T-cell (primary cell): Measurements from ENCODE around the gene AGTPBP1. TPM values are rescaled to one million over a fixed set of nuclear protein-coding genes. Genes with fewer than 3 reads are reported as not detected.
A peak's percentile ranks its signal among the peaks of the same experiment; 100 is the strongest.

ENCODE experiments used
- ATAC-seq, 4 experiments: fragments of 200-7000 bp in 3 of 4; fragments of 150-1000 bp in 1 of 4; cut with Tn5 transposase; replicated peaks in 1 of 4; 1 replicate in 3 of 4; 2 replicates in 1 of 4; pipeline ENCODE4 v1.10.0; 2021; ENCODE audit warnings: moderate library complexity in 3 of 4, mild to moderate bottlenecking in 2 of 4, moderate number of reproducible peaks in 1 of 4
- CTCF ChIA-PET, 2 donors: fragments of 300-600 bp; sonication (Branson Sonifier 250); formaldehyde crosslinking; loops; one replicate each; lab custom pipeline; 2022; ENCODE audit warnings: antibody characterized with exemption in 2 of 2; lab: Charles Lee
- POLR2A ChIA-PET, 2 donors: fragments of 300-600 bp; sonication (Branson Sonifier 250); formaldehyde crosslinking; loops; one replicate each; lab custom pipeline; 2022; ENCODE audit warnings: antibody characterized with exemption in 2 of 2; lab: Charles Lee
- DNase-seq, 35 experiments: peaks; one replicate each; pipeline versions ENCODE4 v3.0.0 to v3.0.0-alpha.2; 2013 to 2023
- H3K27ac ChIP-seq: one replicate; pipeline ENCODE4 v1.5.1; 2013; ENCODE audit warnings: low read length
- H3K27me3 ChIP-seq, 2 experiments: replicated peaks in 1 of 2; 1 replicate in 1 of 2; 2 replicates in 1 of 2; pipeline versions ENCODE4 v1.6.1 to v1.7.0; 2013; ENCODE audit warnings: low read length in 1 of 2, mixed read lengths in 1 of 2; ENCODE audit not compliant: control insufficient read depth in 2 of 2, insufficient read depth in 2 of 2; ENCODE audit errors: extremely low read depth in 1 of 2
- H3K36me3 ChIP-seq, 2 donors: 1 replicate in 1 of 2; 2 replicates in 1 of 2; pipeline versions ENCODE4 v1.6.1 to v1.7.0; 2013; ENCODE audit warnings: low read length in 1 of 2; ENCODE audit not compliant: control insufficient read depth in 2 of 2, insufficient read depth in 1 of 2; ENCODE audit errors: extremely low read depth in 1 of 2
- H3K4me1 ChIP-seq, 2 experiments: 1 replicate in 1 of 2; 2 replicates in 1 of 2; pipeline versions ENCODE4 v1.6.1 to v1.7.0; 2013; ENCODE audit warnings: low read length in 2 of 2, mixed read lengths in 1 of 2; ENCODE audit not compliant: insufficient read depth in 2 of 2, control insufficient read depth in 1 of 2; ENCODE audit errors: extremely low read depth in 1 of 2
- H3K4me3 ChIP-seq, 2 donors: 1 replicate in 1 of 2; 2 replicates in 1 of 2; pipeline versions ENCODE4 v1.5.1 to v1.7.0; 2013; ENCODE audit warnings: mild to moderate bottlenecking in 2 of 2, low read length in 1 of 2, moderate library complexity in 1 of 2; ENCODE audit not compliant: control insufficient read depth in 1 of 2; ENCODE audit errors: extremely low read depth in 1 of 2
- H3K9me3 ChIP-seq: 2 replicates; pipeline ENCODE4 v1.7.0; 2013
- H3K27ac Mint-ChIP-seq, 2 donors: one replicate each; pipeline ENCODE4 v1.8.0; 2020 to 2021; ENCODE audit warnings: mild to moderate bottlenecking in 2 of 2, mixed read lengths in 2 of 2
- H3K27me3 Mint-ChIP-seq, 2 donors: one replicate each; pipeline ENCODE4 v1.8.0; 2021 to 2022; ENCODE audit warnings: mixed read lengths in 2 of 2
- H3K36me3 Mint-ChIP-seq: one replicate; pipeline ENCODE4 v1.8.0; 2021; ENCODE audit warnings: mixed read lengths
- H3K4me1 Mint-ChIP-seq, 3 donors: one replicate each; pipeline ENCODE4 v1.8.0; 2020 to 2022; ENCODE audit warnings: mixed read lengths in 3 of 3, mild to moderate bottlenecking in 1 of 3
- H3K4me3 Mint-ChIP-seq, 3 donors: one replicate each; pipeline ENCODE4 v1.8.0; 2020 to 2022; ENCODE audit warnings: mild to moderate bottlenecking in 3 of 3, mixed read lengths in 3 of 3, moderate library complexity in 3 of 3
- H3K9me3 Mint-ChIP-seq, 3 donors: one replicate each; pipeline ENCODE4 v1.8.0; 2020 to 2022; ENCODE audit warnings: mixed read lengths in 3 of 3
- WGBS: methylation state at CpG from one replicate; pipeline ENCODE4 v1.1.5; 2013; ENCODE audit warnings: missing lambda C conversion rate; ENCODE audit not compliant: insufficient coverage; 5-methylcytosine and 5-hydroxymethylcytosine counted together
- total RNA-seq, 35 experiments: library from RNA in 6 of 35; stranded (reverse) in 6 of 35; fragments of 120-200 nt in 1 of 35; gene quantifications; one replicate each; pipeline versions ENCODE4 v1.2.1 to v1.2.4 and lab custom pipeline; 2013 to 2026

Gene AGTPBP1
- total RNA-seq, 5 donors from 2014 or later (not counting 1 experiment from before 2014, with no cell fraction given) = 46.2 to 66.7 (median 52.2) TPM

DNA sequence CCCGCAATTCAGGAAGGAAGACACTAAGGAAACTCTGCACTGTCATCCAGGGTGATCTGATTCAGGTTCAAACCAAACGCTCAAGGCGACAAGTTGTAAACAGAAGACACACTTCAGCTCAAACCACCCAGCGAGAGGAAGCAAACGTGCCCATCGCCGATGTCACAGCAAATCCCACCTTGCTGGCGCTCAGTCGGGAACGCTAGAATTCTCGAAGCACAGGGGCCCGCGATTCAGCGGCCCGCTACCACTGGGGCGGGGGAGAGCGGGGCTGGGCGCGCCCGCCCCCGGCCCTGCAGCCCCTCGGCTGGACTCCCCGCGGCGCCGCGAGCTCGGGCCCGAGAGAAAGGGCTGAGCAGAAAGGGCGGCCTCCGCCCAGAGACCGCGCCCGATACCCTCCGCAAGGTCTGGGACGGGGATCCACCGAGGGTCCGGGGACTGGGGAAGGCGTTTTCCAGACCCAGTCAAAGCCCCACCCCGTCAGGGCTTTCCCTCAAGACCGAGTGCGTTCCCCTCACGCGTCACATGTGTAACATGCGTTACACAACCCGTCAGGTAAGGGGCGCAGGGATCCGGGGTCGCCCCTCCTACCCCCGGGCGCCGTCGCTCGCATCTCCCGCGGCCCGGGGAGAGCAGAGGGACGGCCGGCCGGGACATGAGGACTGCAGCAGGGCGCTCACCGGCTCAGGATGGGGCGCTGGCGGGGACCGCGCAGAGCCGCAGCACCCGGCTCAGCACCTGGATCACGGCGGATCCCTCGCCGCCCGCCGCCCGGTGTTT lies 469 bp downstream of the AGTPBP1 start:
- peak overlapping the region; percentile 72 for H3K27ac ChIP-seq
- Mint-ChIP-seq H3K36me3 (no peaks in the 10 kb centered on the region), H3K9me3 (no peaks in the 10 kb centered on the region), H3K4me1 (peaks cover 38 to 46% (median 44%) of the 10 kb centered on the region in 3 donors), H3K4me3 (peak overlapping the region; percentile 91 to 95 (median 94)), H3K27me3 (peaks cover 0 to 3% of the 10 kb centered on the region in 2 donors), H3K27ac (peak overlapping the region; percentile 92 to 98)
- H3K9me3 ChIP-seq = no peaks in the 10 kb centered on the region
- CTCF ChIA-PET = interaction anchor here in 1 of 2 donors (1.9 to 2.1 kb wide), 2 partner anchors 12 to 43 kb away, joined by 6 to 11 read pairs; no protein-coding TSS in a partner anchor
- POLR2A ChIA-PET = interaction anchor here (0.6 to 1.8 kb wide), 8 partner anchors 12 to 1803 kb away, joined by 3 to 9 read pairs (median 4); partner anchors contain the start of genes ISCA1 (in 1 of the 2) and NAA35 (in 1 of the 2)
- no peaks in the 10 kb centered on the region for H3K36me3 ChIP-seq
- peaks cover 9 to 11% of the 10 kb centered on the region in 2 experiments for H3K4me1 ChIP-seq
- H3K4me3 ChIP-seq = peak overlapping the region; percentile 84 to 91
- ATAC-seq (peak; percentile 29 to 70 (median 34)), DNase-seq (peak; percentile 23 to 84 (median 65))
- WGBS = under 1% methylated on average over 75 of the region's 75 CpGs
- H3K27me3 ChIP-seq = no peaks in the 10 kb centered on the region

DNA sequence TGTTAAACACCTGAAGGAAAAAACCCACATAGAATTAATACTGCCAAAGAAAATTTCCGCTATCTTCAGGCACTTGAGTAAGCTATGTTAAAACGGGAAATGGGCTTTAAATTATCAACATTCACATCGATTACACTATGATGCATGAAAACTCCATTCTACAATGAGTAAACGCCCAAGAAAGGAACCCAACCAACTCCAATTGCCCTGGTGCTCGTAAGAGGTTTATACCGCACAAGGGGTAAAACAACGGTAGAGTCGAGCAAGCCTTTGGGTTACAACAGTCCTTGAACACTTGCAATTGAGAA lies 1.0 kb downstream of the AGTPBP1 start:
- Mint-ChIP-seq H3K27ac (peak overlapping the region; percentile 92 to 98), H3K36me3 (no peaks in the 10 kb centered on the region), H3K9me3 (no peaks in the 10 kb centered on the region), H3K27me3 (no peaks in the 10 kb centered on the region), H3K4me3 (peak overlapping the region; percentile 91 to 95 (median 94)), H3K4me1 (peaks cover 38 to 44% (median 44%) of the 10 kb centered on the region in 3 donors)
- ChIA-PET CTCF (interaction anchor here in 1 of 2 donors (0.6 to 2.1 kb wide), 3 partner anchors 12 to 43 kb away, joined by 3 to 11 read pairs (median 6); no protein-coding TSS in a partner anchor), POLR2A (interaction anchor here in 1 of 2 donors (0.8 to 1.8 kb wide), 4 partner anchors 13 to 1803 kb away, joined by 3 to 9 read pairs (median 4); partner anchors contain the start of gene ISCA1)
- peaks cover 9 to 11% of the 10 kb centered on the region in 2 experiments for H3K4me1 ChIP-seq
- ATAC-seq = no peak
- no peaks in the 10 kb centered on the region for H3K36me3 ChIP-seq
- no peaks in the 10 kb centered on the region for H3K9me3 ChIP-seq
- 0% methylated on average over 5 of the region's 8 CpGs for WGBS
- peak overlapping the region; percentile 84 to 91 for H3K4me3 ChIP-seq
- H3K27ac ChIP-seq = peak overlapping the region; percentile 72
- DNase-seq = peak in 2 of 35 experiments; percentile 42 to 58
- H3K27me3 ChIP-seq = no peaks in the 10 kb centered on the region

DNA sequence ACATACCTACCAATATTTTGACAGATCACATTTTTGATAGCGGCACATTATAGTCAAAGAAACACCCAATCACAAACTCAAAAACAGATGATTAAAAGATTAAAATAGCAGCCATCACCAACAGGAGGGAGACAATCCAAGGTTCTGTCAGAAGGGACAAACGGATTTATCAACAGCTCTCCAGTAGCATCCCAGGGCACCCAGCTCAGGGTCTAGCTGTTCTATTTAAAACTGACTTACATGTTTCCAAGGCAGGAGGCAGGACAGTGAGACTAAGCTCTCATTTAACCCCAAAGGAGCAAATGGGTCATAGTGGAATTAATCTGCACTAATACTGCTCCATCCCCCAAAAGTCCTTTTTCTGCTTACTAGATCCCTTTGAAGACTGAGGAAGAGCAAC lies 3.2 kb downstream of the AGTPBP1 start:
- WGBS = 94% methylated on average over 2 of the region's 2 CpGs
- ChIA-PET CTCF (interaction anchor here (0.6 to 2.2 kb wide), 2 partner anchors 40 to 1830 kb away, joined by 3 to 7 read pairs; no protein-coding TSS in a partner anchor), POLR2A (interaction anchor here in 1 of 2 donors (0.5 to 0.6 kb wide), 2 partner anchors 33 to 40 kb away, joined by 4 read pairs; no protein-coding TSS in a partner anchor)
- Mint-ChIP-seq H3K9me3 (no peaks in the 10 kb centered on the region), H3K27me3 (no peaks in the 10 kb centered on the region), H3K4me3 (no peak overlapping the region), H3K27ac (no peak overlapping the region), H3K36me3 (peaks cover 7% of the 10 kb centered on the region), H3K4me1 (peaks cover 46 to 50% (median 49%) of the 10 kb centered on the region in 3 donors)
- Histone ChIP-seq H3K36me3 (no peaks in the 10 kb centered on the region), H3K4me1 (peaks cover 9 to 11% of the 10 kb centered on the region in 2 experiments), H3K27me3 (no peaks in the 10 kb centered on the region), H3K9me3 (no peaks in the 10 kb centered on the region), H3K27ac (no peak overlapping the region), H3K4me3 (no peak overlapping the region)
- ATAC-seq (no peak), DNase-seq (no peak)

DNA sequence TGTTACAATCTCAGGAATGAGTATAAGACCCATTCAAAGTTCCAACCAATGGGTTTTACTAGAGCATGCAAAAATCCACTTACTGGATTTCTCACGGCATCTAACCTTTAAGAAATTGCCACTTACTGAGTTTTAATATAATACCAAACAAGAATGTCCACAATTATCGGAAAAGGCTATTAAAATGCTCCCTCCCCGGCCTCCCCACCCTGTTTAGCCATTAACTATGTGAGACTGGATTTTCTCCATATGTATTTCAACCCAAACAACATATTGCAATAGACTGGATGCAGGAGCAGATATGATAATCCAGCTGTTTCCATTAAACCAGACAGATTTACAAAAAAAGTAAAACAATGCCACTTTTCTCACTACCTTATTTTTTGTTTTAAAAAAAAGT lies 4.1 kb downstream of the AGTPBP1 start:
- no peaks in the 10 kb centered on the region for H3K36me3 ChIP-seq
- ATAC-seq = no peak
- Mint-ChIP-seq H3K4me1 (peaks cover 46 to 52% (median 52%) of the 10 kb centered on the region in 3 donors), H3K9me3 (no peaks in the 10 kb centered on the region), H3K4me3 (no peak overlapping the region), H3K27me3 (no peaks in the 10 kb centered on the region), H3K36me3 (peaks cover 13% of the 10 kb centered on the region), H3K27ac (no peak overlapping the region)
- H3K4me1 ChIP-seq = peaks cover 9 to 12% of the 10 kb centered on the region in 2 experiments
- CTCF ChIA-PET = interaction anchor here in 1 of 2 donors (1.2 to 2.2 kb wide), 2 partner anchors 21 to 39 kb away, joined by 4 to 7 read pairs; no protein-coding TSS in a partner anchor
- H3K27ac ChIP-seq = no peak overlapping the region
- H3K9me3 ChIP-seq = no peaks in the 10 kb centered on the region
- no peak for DNase-seq
- H3K27me3 ChIP-seq = no peaks in the 10 kb centered on the region
- WGBS = 93% methylated on average over 2 of the region's 3 CpGs
- POLR2A ChIA-PET = no interaction called here
- no peak overlapping the region for H3K4me3 ChIP-seq

DNA sequence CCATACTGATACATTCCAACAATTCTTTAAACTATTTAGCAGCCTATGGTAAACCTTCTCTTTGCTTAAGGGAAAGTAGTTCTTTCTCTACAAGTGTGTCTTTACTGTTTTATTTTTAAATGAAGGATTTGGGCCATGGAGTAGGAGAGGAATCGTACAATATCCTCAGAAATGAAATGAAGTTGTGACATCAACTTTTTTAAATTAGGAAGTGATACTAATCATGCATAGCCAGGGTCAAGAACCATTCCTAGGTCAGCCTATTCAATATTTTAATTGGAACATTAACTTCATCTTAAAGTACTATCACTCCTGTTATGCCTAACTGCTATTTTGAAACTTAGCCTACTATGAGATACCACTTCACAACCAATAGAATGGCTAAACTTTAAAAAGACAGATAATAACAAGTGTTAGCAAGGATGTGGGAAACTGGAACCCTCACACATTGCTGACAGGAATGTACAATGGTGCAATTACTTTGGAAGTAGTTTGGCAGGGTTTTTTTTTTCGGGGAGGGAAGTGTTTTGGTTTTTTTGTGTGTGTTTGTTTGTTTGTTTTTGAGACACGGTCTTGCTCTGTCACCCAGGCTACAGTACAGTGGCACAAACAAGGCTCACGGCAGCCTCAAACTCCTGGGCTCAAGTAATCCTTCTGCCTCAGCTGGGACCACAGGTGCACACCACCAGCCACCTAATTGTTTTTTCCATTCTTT lies 10.7 kb downstream of the AGTPBP1 start:
- no peaks in the 10 kb centered on the region for H3K9me3 ChIP-seq
- CTCF ChIA-PET = no interaction called here
- Mint-ChIP-seq H3K36me3 (peaks cover 17% of the 10 kb centered on the region), H3K27ac (peak overlapping the region in 1 of 2 donors; percentile 30), H3K4me1 (peaks cover 67 to 76% (median 70%) of the 10 kb centered on the region in 3 donors), H3K4me3 (no peak overlapping the region), H3K9me3 (no peaks in the 10 kb centered on the region), H3K27me3 (no peaks in the 10 kb centered on the region)
- no peak for ATAC-seq
- H3K27ac ChIP-seq = no peak overlapping the region
- H3K4me3 ChIP-seq = no peak overlapping the region
- no peak for DNase-seq
- no peaks in the 10 kb centered on the region for H3K36me3 ChIP-seq
- H3K4me1 ChIP-seq = peaks cover 8% of the 10 kb centered on the region in 2 experiments
- POLR2A ChIA-PET = no interaction called here
- WGBS = 75% methylated on average over 1 of the region's 4 CpGs
- no peaks in the 10 kb centered on the region for H3K27me3 ChIP-seq

DNA sequence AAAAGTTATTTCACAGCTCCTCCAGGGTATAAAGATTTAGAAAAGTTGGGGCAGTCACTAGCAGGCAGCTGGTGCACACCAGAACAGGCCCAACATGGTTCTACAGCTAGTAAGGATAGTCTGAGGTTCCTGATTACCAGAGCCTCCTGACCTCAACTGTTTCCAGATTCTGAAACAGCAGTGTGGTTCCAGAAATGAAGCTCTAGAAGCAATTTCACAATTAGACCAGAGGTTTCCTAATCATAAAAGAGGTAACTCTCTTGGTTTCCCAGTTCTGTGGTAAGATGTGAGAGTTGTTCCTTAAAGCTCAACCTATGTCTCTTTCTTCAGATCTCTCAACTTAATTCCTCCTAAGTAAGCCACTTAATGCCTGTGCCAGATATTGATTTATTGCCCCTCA lies 11.9 kb downstream of the AGTPBP1 start:
- H3K27me3 ChIP-seq = no peaks in the 10 kb centered on the region

More for the DNA sequence above, 11.9 kb downstream of the AGTPBP1 start:
- Histone ChIP-seq H3K4me3 (no peak overlapping the region), H3K4me1 (peaks cover 8 to 16% of the 10 kb centered on the region in 2 experiments), H3K27ac (no peak overlapping the region), H3K36me3 (no peaks in the 10 kb centered on the region), H3K9me3 (no peaks in the 10 kb centered on the region)
- ChIA-PET POLR2A (interaction anchor here in 1 of 2 donors (0.6 to 1.0 kb wide), 2 partner anchors 12 to 35 kb away, joined by 4 to 8 read pairs; partner anchors contain the start of gene AGTPBP1), CTCF (interaction anchor here in 1 of 2 donors (1.5 to 1.6 kb wide), 2 partner anchors 11 to 32 kb away, joined by 3 to 6 read pairs; partner anchors contain the start of gene AGTPBP1)
- Mint-ChIP-seq H3K9me3 (no peaks in the 10 kb centered on the region), H3K27ac (peak overlapping the region; percentile 26 to 29), H3K4me1 (peaks cover 68 to 78% (median 72%) of the 10 kb centered on the region in 3 donors), H3K27me3 (no peaks in the 10 kb centered on the region), H3K4me3 (no peak overlapping the region), H3K36me3 (peaks cover 17% of the 10 kb centered on the region)
- ATAC-seq (no peak), DNase-seq (no peak)
